ENCODE results near the gene PPP1R1B. TPM values are rescaled to one million over a fixed set of nuclear protein-coding genes. Genes with fewer than 3 reads are reported as not detected.
A peak's percentile ranks its signal among the peaks of the same experiment; 100 is the strongest.

Gene PPP1R1B
- total RNA-seq, 1 experiment from 2014 or later, result not detected

GRCh38 chr17:39648616-39649366 is 22.0 kb downstream of the PPP1R1B start:
- Histone ChIP-seq H3K9me3 (ENCODE audit: low read length) (no peaks in the 10 kb centered on the region), H3K79me2 (ENCODE audit: low read length) (peaks cover 55% of the 10 kb centered on the region), H3K27me3 (ENCODE audit: low read length) (no peaks in the 10 kb centered on the region), H3K9me2 (replicated peaks; ENCODE audit: insufficient read depth, low read length) (no peaks in the 10 kb centered on the region), H3K36me3 (ENCODE audit: insufficient read depth, low read length) (no peaks in the 10 kb centered on the region), H3K27ac (ENCODE audit: low read length) (no peak overlapping the region), H3K9ac (ENCODE audit: low read length) (no peak overlapping the region), H3K4me1 (ENCODE audit: low read length) (no peaks in the 10 kb centered on the region), H3K4me3 (ENCODE audit: low read length) (no peak overlapping the region), H3K4me2 (ENCODE audit: low read depth, low read length, poor library complexity, severe bottlenecking) (no peak overlapping the region), H4K20me1 (ENCODE audit: insufficient read depth, low read depth, low read length) (peaks cover 18% of the 10 kb centered on the region), H2AFZ (ENCODE audit: low read length) (no peak overlapping the region)
- DNase-seq, result no peak

GRCh38 chr17:39650121-39650579 is 23.4 kb downstream of the PPP1R1B start:
- Histone ChIP-seq H3K4me1 (ENCODE audit: low read length) (no peaks in the 10 kb centered on the region), H3K36me3 (ENCODE audit: insufficient read depth, low read length) (no peaks in the 10 kb centered on the region), H3K27ac (ENCODE audit: low read length) (no peak overlapping the region), H3K9me2 (replicated peaks; ENCODE audit: insufficient read depth, low read length) (no peaks in the 10 kb centered on the region), H3K9me3 (ENCODE audit: low read length) (no peaks in the 10 kb centered on the region), H3K79me2 (ENCODE audit: low read length) (peaks cover 51% of the 10 kb centered on the region), H2AFZ (ENCODE audit: low read length) (no peak overlapping the region), H3K27me3 (ENCODE audit: low read length) (no peaks in the 10 kb centered on the region), H4K20me1 (ENCODE audit: insufficient read depth, low read depth, low read length) (peaks cover 13% of the 10 kb centered on the region), H3K9ac (ENCODE audit: low read length) (no peak overlapping the region), H3K4me2 (ENCODE audit: low read depth, low read length, poor library complexity, severe bottlenecking) (no peak overlapping the region), H3K4me3 (ENCODE audit: low read length) (no peak overlapping the region)
- no peak for DNase-seq

- Histone ChIP-seq H3K9ac (ENCODE audit: low read length) (no peak overlapping the region), H3K9me3 (ENCODE audit: low read length) (no peaks in the 10 kb centered on the region), H3K27ac (ENCODE audit: low read length) (no peak overlapping the region), H3K4me2 (ENCODE audit: low read depth, low read length, poor library complexity, severe bottlenecking) (no peak overlapping the region), H4K20me1 (ENCODE audit: insufficient read depth, low read depth, low read length) (peaks cover 9% of the 10 kb centered on the region), H3K36me3 (ENCODE audit: insufficient read depth, low read length) (no peaks in the 10 kb centered on the region), H3K4me1 (ENCODE audit: low read length) (no peaks in the 10 kb centered on the region), H3K79me2 (ENCODE audit: low read length) (peaks cover 38% of the 10 kb centered on the region), H3K4me3 (ENCODE audit: low read length) (no peak overlapping the region), H3K9me2 (replicated peaks; ENCODE audit: insufficient read depth, low read length) (no peaks in the 10 kb centered on the region), H3K27me3 (ENCODE audit: low read length) (no peaks in the 10 kb centered on the region), H2AFZ (ENCODE audit: low read length) (no peak overlapping the region)
- DNase-seq, result no peak
Measured at GRCh38 chr17:39651923-39652586, 25.3 kb downstream of the PPP1R1B start.

GRCh38 chr17:39652587-39653315 is 26.0 kb downstream of the PPP1R1B start:
- Histone ChIP-seq H3K4me1 (ENCODE audit: low read length) (no peaks in the 10 kb centered on the region), H4K20me1 (ENCODE audit: insufficient read depth, low read depth, low read length) (peaks cover 9% of the 10 kb centered on the region), H3K9ac (ENCODE audit: low read length) (no peak overlapping the region), H3K9me2 (replicated peaks; ENCODE audit: insufficient read depth, low read length) (no peaks in the 10 kb centered on the region), H3K4me2 (ENCODE audit: low read depth, low read length, poor library complexity, severe bottlenecking) (no peak overlapping the region), H3K4me3 (ENCODE audit: low read length) (no peak overlapping the region), H3K36me3 (ENCODE audit: insufficient read depth, low read length) (no peaks in the 10 kb centered on the region), H3K9me3 (ENCODE audit: low read length) (no peaks in the 10 kb centered on the region), H3K79me2 (ENCODE audit: low read length) (peaks cover 38% of the 10 kb centered on the region), H3K27ac (ENCODE audit: low read length) (no peak overlapping the region), H2AFZ (ENCODE audit: low read length) (no peak overlapping the region), H3K27me3 (ENCODE audit: low read length) (no peaks in the 10 kb centered on the region)
- DNase-seq, result no peak

- H3K27me3 ChIP-seq (ENCODE audit: low read length), result no peaks in the 10 kb centered on the region
- H3K79me2 ChIP-seq (ENCODE audit: low read length), result peaks cover 38% of the 10 kb centered on the region
- no peak overlapping the region for H3K27ac ChIP-seq (ENCODE audit: low read length)
- H3K9ac ChIP-seq (ENCODE audit: low read length), result no peak overlapping the region
- no peaks in the 10 kb centered on the region for H3K4me1 ChIP-seq (ENCODE audit: low read length)
- no peaks in the 10 kb centered on the region for H3K36me3 ChIP-seq (ENCODE audit: insufficient read depth, low read length)
- H3K9me2 ChIP-seq (replicated peaks; ENCODE audit: insufficient read depth, low read length), result no peaks in the 10 kb centered on the region
- H3K9me3 ChIP-seq (ENCODE audit: low read length), result no peaks in the 10 kb centered on the region
- H3K4me3 ChIP-seq (ENCODE audit: low read length), result no peak overlapping the region
- peaks cover 9% of the 10 kb centered on the region for H4K20me1 ChIP-seq (ENCODE audit: insufficient read depth, low read depth, low read length)
- H2AFZ ChIP-seq (ENCODE audit: low read length), result no peak overlapping the region
- H3K4me2 ChIP-seq (ENCODE audit: low read depth, low read length, poor library complexity, severe bottlenecking), result no peak overlapping the region
- no peak for DNase-seq
Measured at GRCh38 chr17:39653316-39653661, 26.5 kb downstream of the PPP1R1B start.

GRCh38 chr17:39653662-39654331 is 27.0 kb downstream of the PPP1R1B start:
- no peaks in the 10 kb centered on the region for H3K9me3 ChIP-seq (ENCODE audit: low read length)
- no peak overlapping the region for H3K9ac ChIP-seq (ENCODE audit: low read length)
- DNase-seq, result peak; percentile 92
- no peak overlapping the region for H3K27ac ChIP-seq (ENCODE audit: low read length)
- peaks cover 9% of the 10 kb centered on the region for H4K20me1 ChIP-seq (ENCODE audit: insufficient read depth, low read depth, low read length)
- no peaks in the 10 kb centered on the region for H3K9me2 ChIP-seq (replicated peaks; ENCODE audit: insufficient read depth, low read length)
- no peak overlapping the region for H2AFZ ChIP-seq (ENCODE audit: low read length)
- H3K4me2 ChIP-seq (ENCODE audit: low read depth, low read length, poor library complexity, severe bottlenecking), result no peak overlapping the region
- H3K4me3 ChIP-seq (ENCODE audit: low read length), result no peak overlapping the region
- no peaks in the 10 kb centered on the region for H3K27me3 ChIP-seq (ENCODE audit: low read length)
- H3K79me2 ChIP-seq (ENCODE audit: low read length), result peaks cover 33% of the 10 kb centered on the region
- H3K4me1 ChIP-seq (ENCODE audit: low read length), result no peaks in the 10 kb centered on the region
- no peaks in the 10 kb centered on the region for H3K36me3 ChIP-seq (ENCODE audit: insufficient read depth, low read length)

GRCh38 chr17:39655105-39655504 is 28.4 kb downstream of the PPP1R1B start:
- no peak for DNase-seq
- H3K9me2 ChIP-seq (replicated peaks; ENCODE audit: insufficient read depth, low read length), result no peaks in the 10 kb centered on the region
- no peak overlapping the region for H3K27ac ChIP-seq (ENCODE audit: low read length)
- no peak overlapping the region for H3K4me3 ChIP-seq (ENCODE audit: low read length)
- H3K9me3 ChIP-seq (ENCODE audit: low read length), result no peaks in the 10 kb centered on the region
- H3K4me2 ChIP-seq (ENCODE audit: low read depth, low read length, poor library complexity, severe bottlenecking), result no peak overlapping the region
- no peaks in the 10 kb centered on the region for H3K27me3 ChIP-seq (ENCODE audit: low read length)
- H4K20me1 ChIP-seq (ENCODE audit: insufficient read depth, low read depth, low read length), result peaks cover 9% of the 10 kb centered on the region
- H2AFZ ChIP-seq (ENCODE audit: low read length), result no peak overlapping the region
- H3K4me1 ChIP-seq (ENCODE audit: low read length), result peaks cover 2% of the 10 kb centered on the region; the same call in 1 of the 2 replicates
- no peaks in the 10 kb centered on the region for H3K36me3 ChIP-seq (ENCODE audit: insufficient read depth, low read length)
- peaks cover 30% of the 10 kb centered on the region for H3K79me2 ChIP-seq (ENCODE audit: low read length)
- no peak overlapping the region for H3K9ac ChIP-seq (ENCODE audit: low read length)

- no peak overlapping the region for H3K4me3 ChIP-seq (ENCODE audit: low read length)
- no peaks in the 10 kb centered on the region for H3K9me2 ChIP-seq (replicated peaks; ENCODE audit: insufficient read depth, low read length)
- peaks cover 15% of the 10 kb centered on the region for H3K79me2 ChIP-seq (ENCODE audit: low read length)
- no peak overlapping the region for H2AFZ ChIP-seq (ENCODE audit: low read length)
- no peaks in the 10 kb centered on the region for H3K36me3 ChIP-seq (ENCODE audit: insufficient read depth, low read length)
- peaks cover 8% of the 10 kb centered on the region for H4K20me1 ChIP-seq (ENCODE audit: insufficient read depth, low read depth, low read length)
- no peak overlapping the region for H3K9ac ChIP-seq (ENCODE audit: low read length)
- H3K27me3 ChIP-seq (ENCODE audit: low read length), result no peaks in the 10 kb centered on the region
- DNase-seq, result no peak
- H3K27ac ChIP-seq (ENCODE audit: low read length), result no peak overlapping the region
- no peaks in the 10 kb centered on the region for H3K9me3 ChIP-seq (ENCODE audit: low read length)
- H3K4me2 ChIP-seq (ENCODE audit: low read depth, low read length, poor library complexity, severe bottlenecking), result no peak overlapping the region
- H3K4me1 ChIP-seq (ENCODE audit: low read length), result peaks cover 2% of the 10 kb centered on the region; the same call in 1 of the 2 replicates
Measured at GRCh38 chr17:39658346-39658745, 31.6 kb downstream of the PPP1R1B start.
